Measurements from ENCODE around the gene PLEKHF1. TPM values are rescaled to one million over a fixed set of nuclear protein-coding genes. Genes with fewer than 3 reads are reported as not detected.

PLEKHF1 gene
- total and polyA plus RNA-seq, 2 of the 8 experiments (the other 6 are each of a cell fraction or from before 2014, with no cell fraction given), result 11.1 to 18.4 TPM

- no peaks in the 10 kb centered on the region for H4K20me1 ChIP-seq (replicated peaks in 1 of 2; ENCODE audit: control insufficient read depth in 1 of 2, insufficient read depth in 2 of 2, low read length in 2 of 2)
- peaks cover 0 to 2% (median 0%) of the 10 kb centered on the region in 4 experiments; a peak in 2 of 8 replicates for H3K36me3 ChIP-seq (ENCODE audit: control insufficient read depth in 2 of 4, insufficient read depth in 4 of 4, low read length in 3 of 4)
- H2BK12ac ChIP-seq (ENCODE audit: low read depth, low read length), result no peak overlapping the region; the same call in 1 of the 2 replicates
- no peaks in the 10 kb centered on the region for H3K9me3 ChIP-seq (ENCODE audit: insufficient read depth in 2 of 2, low read depth in 1 of 2, low read length in 1 of 2)
- H3K27ac ChIP-seq (ENCODE audit: low read depth, low read length), result no peak overlapping the region
- H2BK20ac ChIP-seq (ENCODE audit: low read length), result no peak overlapping the region
- 82% methylated on average over 14 of the region's 15 CpGs; no CpG with 5 or more reads in 1 of the 2 experiments for WGBS, 2 experiments (ENCODE audit: extremely low coverage in 1 of 2, insufficient coverage in 1 of 2, insufficient read length in 1 of 2, insufficient replicate concordance in 2 of 2, low coverage in 1 of 2, low lambda C conversion rate in 2 of 2, missing lambda C conversion rate in 1 of 2)
- no peak overlapping the region for H2AK5ac ChIP-seq (ENCODE audit: low read depth, low read length)
- no peak for DNase-seq (ENCODE audit: low read depth in 1 of 2, low spot score in 2 of 2)
- H3K4me1 ChIP-seq (replicated peaks in 1 of 4; ENCODE audit: control insufficient read depth in 3 of 4, insufficient read depth in 4 of 4, low read length in 3 of 4), result peaks cover 2 to 8% (median 3%) of the 10 kb centered on the region in 4 experiments; a peak in 6 of 7 replicates
- H2BK15ac ChIP-seq (ENCODE audit: low read length), result no peak overlapping the region
- no peaks in the 10 kb centered on the region for H3K79me1 ChIP-seq (ENCODE audit: low read depth, low read length)
- H3K27me3 ChIP-seq (replicated peaks in 1 of 4; ENCODE audit: control insufficient read depth in 3 of 4, extremely low read depth in 1 of 4, insufficient read depth in 3 of 4, low read length in 3 of 4), result peaks cover 0 to 2% (median 0%) of the 10 kb centered on the region in 4 experiments; a peak in 2 of 7 replicates
- H4K91ac ChIP-seq (replicated peaks; ENCODE audit: insufficient read length, low read length), result peak overlapping the region; percentile 17
- ChIA-PET POLR2A (ENCODE audit: partially characterized antibody) (interaction anchor here (0.9 kb wide), 1 partner anchor 15 kb away, joined by 3 read pairs; the partner anchor contains the start of gene POP4), CTCF (ENCODE audit: partially characterized antibody) (interaction anchor here (0.8 to 12.2 kb wide), 8 partner anchors 11 to 636 kb away, joined by 3 to 109 read pairs (median 4); partner anchors contain the start of gene POP4)
- no peak overlapping the region for H3K23ac ChIP-seq (ENCODE audit: insufficient read length)
- H2AFZ ChIP-seq (ENCODE audit: low read length), result no peak overlapping the region
- no peaks in the 10 kb centered on the region for H3K23me2 ChIP-seq (ENCODE audit: low read depth, low read length)
- no peak overlapping the region for H3K4me3 ChIP-seq (ENCODE audit: extremely low read depth in 1 of 4, insufficient read depth in 2 of 4, low read depth in 3 of 4, low read length in 4 of 4)
- no peak overlapping the region for H3K18ac ChIP-seq (ENCODE audit: extremely low read depth, low read length)
- TF ChIP-seq POLR2A (IDR thresholded peaks at IDR 0.05; ENCODE audit: control extremely low read depth in 1 of 2, low read depth in 2 of 2, low read length in 2 of 2) (no peak), BRCA1 (IDR thresholded peaks at IDR 0.05; ENCODE audit: low read depth, low read length) (no peak), EGR1 (IDR thresholded peaks at IDR 0.05; ENCODE audit: borderline replicate concordance, low read depth, low read length) (no peak), EP300 (IDR thresholded peaks at IDR 0.05; ENCODE audit: borderline replicate concordance in 1 of 2, low read depth in 2 of 2, low read length in 2 of 2) (no peak), TCF12 (IDR thresholded peaks at IDR 0.05; ENCODE audit: low read depth, low read length) (no peak), RBBP5 (IDR thresholded peaks at IDR 0.05; ENCODE audit: borderline replicate concordance, low read depth, low read length) (no peak), CHD1 (IDR thresholded peaks at IDR 0.05; ENCODE audit: low read depth, low read length) (no peak), TEAD4 (IDR thresholded peaks at IDR 0.05; ENCODE audit: low read depth, low read length) (no peak), TAF1 (IDR thresholded peaks at IDR 0.05; ENCODE audit: low read depth, low read length) (no peak), SIN3A (conservative IDR thresholded peaks at IDR 0.05 in 1 of 2, IDR thresholded peaks at IDR 0.05 in 1 of 2; ENCODE audit: low read depth in 1 of 2, low read length in 2 of 2) (no peak)
- no peak overlapping the region for H3K56ac ChIP-seq (replicated peaks; ENCODE audit: insufficient read length, low read depth, low read length)
- no peak overlapping the region for H3K4me2 ChIP-seq (ENCODE audit: insufficient read depth in 1 of 2, low read depth in 2 of 2, low read length in 2 of 2)
- no peak overlapping the region for H2BK120ac ChIP-seq (replicated peaks; ENCODE audit: low read depth, low read length)
- FAIRE-seq, result no peak
- peak overlapping the region; percentile 36 for H4K5ac ChIP-seq (ENCODE audit: insufficient read length, low read depth, low read length)
- H3K14ac ChIP-seq (ENCODE audit: insufficient read length), result no peak overlapping the region
- no peak overlapping the region for H3K4ac ChIP-seq (replicated peaks; ENCODE audit: insufficient read length, low read depth, low read length)
- H2BK5ac ChIP-seq (ENCODE audit: low read depth, low read length), result no peak overlapping the region
- no peak overlapping the region for H4K8ac ChIP-seq (ENCODE audit: extremely low read depth, insufficient read depth, low read length)
- no peaks in the 10 kb centered on the region for H3K79me2 ChIP-seq (ENCODE audit: control insufficient read depth in 1 of 2, insufficient read depth in 2 of 2, low read length in 2 of 2)
- H3K9ac ChIP-seq (replicated peaks in 1 of 4; ENCODE audit: extremely low read depth in 1 of 4, low read depth in 3 of 4, low read length in 3 of 4), result no peak overlapping the region
These were observed 44.3 kb upstream of the PLEKHF1 start for GRCh38 chr19:29620931-29621351.

All from H1 (cell line).